Hepatocyte (in vitro differentiated cells): ENCODE data around the gene CFB. TPM values are rescaled to one million over a fixed set of nuclear protein-coding genes. Genes with fewer than 3 reads are reported as not detected.

Source experiments
- DNase-seq: peaks from one replicate; pipeline ENCODE4 v3.0.0-alpha.2; 2016; ENCODE audit warnings: low spot score
- H2AFZ ChIP-seq: fragments of 200-600 bp; sonication (generic); 2 replicates; pipeline ENCODE4 v1.6.0; 2016; ENCODE audit warnings: antibody characterized with exemption, mild to moderate bottlenecking
- H3K27ac ChIP-seq: fragments of 200-600 bp; sonication (generic); 2 replicates; pipeline ENCODE4 v1.5.1; 2016; ENCODE audit warnings: mild to moderate bottlenecking
- H3K27me3 ChIP-seq: fragments of 200-600 bp; sonication (generic); 2 replicates; pipeline ENCODE4 v1.6.1; 2016
- H3K36me3 ChIP-seq: fragments of 200-600 bp; sonication (generic); replicated peaks from 2 replicates; pipeline ENCODE4 v1.5.1; 2016; ENCODE audit warnings: low read depth; ENCODE audit not compliant: insufficient read depth
- H3K4me1 ChIP-seq: fragments of 200-600 bp; sonication (generic); 2 replicates; pipeline ENCODE4 v1.5.1; 2016; ENCODE audit warnings: mild to moderate bottlenecking, moderate library complexity; ENCODE audit not compliant: insufficient read depth
- H3K4me2 ChIP-seq: fragments of 200-600 bp; sonication (generic); 2 replicates; pipeline ENCODE4 v1.6.0; 2016
- H3K4me3 ChIP-seq: fragments of 200-600 bp; sonication (generic); 2 replicates; pipeline ENCODE4 v1.5.1; 2016; ENCODE audit warnings: mild to moderate bottlenecking
- H3K79me2 ChIP-seq: fragments of 200-600 bp; sonication (generic); 2 replicates; pipeline ENCODE4 v1.6.0; 2017; ENCODE audit warnings: mild to moderate bottlenecking
- H3K9me2 ChIP-seq: fragments of 200-600 bp; sonication (generic); replicated peaks from 2 replicates; pipeline ENCODE4 v1.6.0; 2017; ENCODE audit warnings: mild to moderate bottlenecking; ENCODE audit not compliant: insufficient read depth
- H3K9me3 ChIP-seq: fragments of 200-600 bp; sonication (generic); 2 replicates; pipeline ENCODE4 v1.5.1; 2016; ENCODE audit warnings: low read depth, mild to moderate bottlenecking
- H4K20me1 ChIP-seq: fragments of 200-600 bp; sonication (generic); 2 replicates; pipeline ENCODE4 v1.6.0; 2016; ENCODE audit warnings: mild to moderate bottlenecking; ENCODE audit not compliant: insufficient read depth, poor library complexity, severe bottlenecking
- CTCF ChIP-seq: fragments of 200-600 bp; sonication (generic); IDR thresholded peaks from 2 replicates; pipeline ENCODE4 v1.5.1; 2016; ENCODE audit warnings: antibody characterized with exemption, mild to moderate bottlenecking; ENCODE audit not compliant: poor library complexity
- EZH2 ChIP-seq: fragments of 200-600 bp; sonication (generic); IDR thresholded peaks from 2 replicates; pipeline ENCODE4 v1.6.1; 2016; ENCODE audit warnings: antibody characterized with exemption, mild to moderate bottlenecking, borderline replicate concordance
- EZH2phosphoT487 ChIP-seq: fragments of 200-600 bp; sonication (generic); IDR thresholded peaks from one replicate; pipeline ENCODE4 v1.6.1; 2018; ENCODE audit warnings: antibody characterized with exemption, mild to moderate bottlenecking, low read depth, moderate library complexity; ENCODE audit not compliant: unreplicated experiment, severe bottlenecking
- WGBS: methylation state at CpG from one replicate; pipeline ENCODE4 v1.1.6; 2016; ENCODE audit warnings: low lambda C conversion rate; ENCODE audit errors: missing lambda C conversion rate; 5-methylcytosine and 5-hydroxymethylcytosine counted together
- polyA plus RNA-seq: library from polyadenylated mRNA; unstranded; fragments of >200 nt; fragmentation: Nextera tagmentation; extraction: Ambion mirVana; gene quantifications from 2 replicates; pipeline ENCODE4 v1.2.1, GENCODE V29; 2016
- total RNA-seq: library from RNA; depleted of rRNA; stranded (reverse); fragments of >200 nt; gene quantifications from 2 replicates; pipeline ENCODE4 v1.2.3, GENCODE V29; 2014

CFB gene
- total and polyA plus RNA-seq, 2 experiments from 2014 or later: 190 to 349 TPM

- Histone ChIP-seq H3K4me3 (peak within 1 kb of the TSS; percentile 99), H4K20me1 (no peaks in the 10 kb centered on the region), H3K9me2 (no peaks in the 10 kb centered on the region), H3K27me3 (no peaks in the 10 kb centered on the region), H3K4me2 (peak within 1 kb of the TSS; percentile 97), H3K4me1 (peaks cover 17% of the 10 kb centered on the region), H3K79me2 (peaks cover 37% of the 10 kb centered on the region), H2AFZ (peak within 1 kb of the TSS; percentile 98), H3K9me3 (no peaks in the 10 kb centered on the region), H3K36me3 (no peaks in the 10 kb centered on the region), H3K27ac (peak within 1 kb of the TSS; percentile 73)
- no peak for TF ChIP-seq EZH2
- TF ChIP-seq EZH2phosphoT487: no peak
- no peak for TF ChIP-seq CTCF
- 1% methylated on average over 42 of the region's 49 CpGs for WGBS
- DNase-seq: peak; percentile 95
Observed at GRCh38 chr6:31897612-31898382, 48.1 kb upstream of the CFB start, which contains the start of gene EHMT2. EHMT2 (minus strand) TSS chr6:31897698; CDS start chr6:31897677, 21 bp downstream.

- no peaks in the 10 kb centered on the region for H3K27me3 ChIP-seq
- H3K4me2 ChIP-seq: peak overlapping the region; percentile 89
- H2AFZ ChIP-seq: peak overlapping the region; percentile 69
- WGBS: 16% methylated on average over 8 of the region's 8 CpGs
- H3K4me1 ChIP-seq: peaks cover 21% of the 10 kb centered on the region
- no peak for TF ChIP-seq EZH2phosphoT487
- no peak for TF ChIP-seq CTCF
- TF ChIP-seq EZH2: no peak
- H3K79me2 ChIP-seq: peaks cover 37% of the 10 kb centered on the region
- H3K9me2 ChIP-seq: no peaks in the 10 kb centered on the region
- H4K20me1 ChIP-seq: no peaks in the 10 kb centered on the region
- peak; percentile 69 for DNase-seq
- no peaks in the 10 kb centered on the region for H3K36me3 ChIP-seq
- no peaks in the 10 kb centered on the region for H3K9me3 ChIP-seq
- peak overlapping the region; percentile 70 for H3K27ac ChIP-seq
- peak overlapping the region; percentile 63 for H3K4me3 ChIP-seq
Observed at GRCh38 chr6:31898383-31899011, 47.4 kb upstream of the CFB start.

GRCh38 chr6:31899215-31899614, 46.7 kb upstream of the CFB start:
- Histone ChIP-seq H3K27me3 (no peaks in the 10 kb centered on the region), H3K27ac (no peak overlapping the region), H4K20me1 (no peaks in the 10 kb centered on the region), H3K4me2 (peak overlapping the region; percentile 89), H2AFZ (no peak overlapping the region), H3K4me3 (no peak overlapping the region), H3K79me2 (peaks cover 37% of the 10 kb centered on the region), H3K9me2 (no peaks in the 10 kb centered on the region), H3K9me3 (no peaks in the 10 kb centered on the region), H3K36me3 (no peaks in the 10 kb centered on the region), H3K4me1 (peaks cover 24% of the 10 kb centered on the region)
- no peak for TF ChIP-seq EZH2phosphoT487
- TF ChIP-seq EZH2: no peak
- TF ChIP-seq CTCF: no peak
- 88% methylated on average over 5 of the region's 5 CpGs for WGBS
- no peak for DNase-seq
